OCI-LY7 (cell line): ENCODE data around the gene SSTR5.

Experiments
- CTCF ChIP-seq: fragments of 200-600 bp; sonication (generic); conservative IDR thresholded peaks from 2 replicates; pipeline ENCODE4 v1.5.1; 2014; ENCODE audit warnings: mild to moderate bottlenecking, antibody characterized with exemption, low read length, moderate library complexity, mixed read lengths
- EZH2phosphoT487 ChIP-seq: fragments of 200-600 bp; sonication (generic); IDR thresholded peaks from 2 replicates; pipeline ENCODE4 v1.6.1; 2018; ENCODE audit warnings: low read depth, borderline replicate concordance, mild to moderate bottlenecking, mixed run types, antibody characterized with exemption, low read length, moderate library complexity, mixed read lengths

GRCh38 chr16:1055557-1055924 is 17.0 kb upstream of the SSTR5 start:
- no peak for TF ChIP-seq EZH2phosphoT487
- TF ChIP-seq CTCF = no peak
